ENCODE data around the gene FOXC1.

DNA sequence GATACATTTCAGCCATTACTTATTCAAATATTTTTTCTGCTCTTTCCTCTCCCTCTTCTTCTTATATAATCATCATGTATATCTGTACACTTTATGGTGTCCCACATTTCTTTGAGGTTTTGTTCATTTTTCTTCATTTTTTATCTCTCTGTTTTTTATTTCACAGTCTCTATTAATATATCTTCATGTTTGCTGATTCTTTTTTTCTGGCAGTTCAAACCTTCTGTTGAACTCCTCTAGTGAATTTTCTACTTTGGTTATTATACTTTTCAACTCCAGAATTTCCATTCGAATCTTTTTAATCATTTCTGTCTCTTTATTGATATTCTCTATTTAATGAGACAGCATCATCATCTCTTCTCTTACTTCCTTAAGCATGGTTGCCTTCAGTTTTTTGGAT is 38.9 kb upstream of the FOXC1 start:
- TF ChIP-seq TAF1 (IDR thresholded peaks at IDR 0.05; ENCODE audit: low read depth, low read length), result no peak
- TF ChIP-seq POU2F2 (IDR thresholded peaks at IDR 0.05; ENCODE audit: low read depth, low read length), result no peak
- no peak for TF ChIP-seq POLR2A (IDR thresholded peaks at IDR 0.05; ENCODE audit: low read depth, low read length)
- TF ChIP-seq POLR2AphosphoS5 (IDR thresholded peaks at IDR 0.05; ENCODE audit: low read depth, low read length), result no peak
- TF ChIP-seq PAX5 (IDR thresholded peaks at IDR 0.05; ENCODE audit: insufficient read depth, low read length, severe bottlenecking), result no peak
- no peak for TF ChIP-seq SPI1 (IDR thresholded peaks at IDR 0.05; ENCODE audit: low read depth, low read length)

Data from GM12891 (cell line).